ENCODE data around the gene DMD. TPM values are rescaled to one million over a fixed set of nuclear protein-coding genes. Genes with fewer than 3 reads are reported as not detected.

DMD gene
- total and polyA plus RNA-seq, 2 donors from 2014 or later, result 4.2 to 17.9 TPM

DNA sequence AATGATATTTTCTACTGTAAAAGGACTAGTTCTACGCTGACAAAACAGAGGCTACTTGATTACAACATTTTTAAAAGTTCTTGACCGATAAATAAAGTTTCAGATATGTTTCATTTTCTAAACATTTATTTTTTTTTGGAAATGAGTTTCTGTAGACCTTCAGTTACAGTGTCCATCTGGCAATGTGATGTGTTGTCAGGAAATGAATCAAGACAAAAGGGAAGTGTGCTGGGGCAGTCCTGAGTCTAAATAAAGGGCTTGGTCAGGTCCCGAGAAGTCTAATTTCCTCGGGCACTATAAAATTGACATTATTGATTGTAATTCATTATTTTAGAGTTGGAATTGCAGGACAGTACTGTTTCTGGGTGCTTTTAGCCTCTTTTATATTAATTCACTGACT, 2082.5 kb downstream of the DMD start:
- H3K36me3 ChIP-seq (ENCODE audit: control insufficient read depth in 2 of 3, insufficient read depth in 3 of 3, low read length in 3 of 3), result peaks cover 0 to 4% (median 0%) of the 10 kb centered on the region in 3 donors
- no peak overlapping the region for H3K27ac ChIP-seq (ENCODE audit: low read depth in 2 of 2, low read length in 2 of 2)
- DNase-seq (no peak), FAIRE-seq (peak; percentile 90)
- TF ChIP-seq, protein P1, sequence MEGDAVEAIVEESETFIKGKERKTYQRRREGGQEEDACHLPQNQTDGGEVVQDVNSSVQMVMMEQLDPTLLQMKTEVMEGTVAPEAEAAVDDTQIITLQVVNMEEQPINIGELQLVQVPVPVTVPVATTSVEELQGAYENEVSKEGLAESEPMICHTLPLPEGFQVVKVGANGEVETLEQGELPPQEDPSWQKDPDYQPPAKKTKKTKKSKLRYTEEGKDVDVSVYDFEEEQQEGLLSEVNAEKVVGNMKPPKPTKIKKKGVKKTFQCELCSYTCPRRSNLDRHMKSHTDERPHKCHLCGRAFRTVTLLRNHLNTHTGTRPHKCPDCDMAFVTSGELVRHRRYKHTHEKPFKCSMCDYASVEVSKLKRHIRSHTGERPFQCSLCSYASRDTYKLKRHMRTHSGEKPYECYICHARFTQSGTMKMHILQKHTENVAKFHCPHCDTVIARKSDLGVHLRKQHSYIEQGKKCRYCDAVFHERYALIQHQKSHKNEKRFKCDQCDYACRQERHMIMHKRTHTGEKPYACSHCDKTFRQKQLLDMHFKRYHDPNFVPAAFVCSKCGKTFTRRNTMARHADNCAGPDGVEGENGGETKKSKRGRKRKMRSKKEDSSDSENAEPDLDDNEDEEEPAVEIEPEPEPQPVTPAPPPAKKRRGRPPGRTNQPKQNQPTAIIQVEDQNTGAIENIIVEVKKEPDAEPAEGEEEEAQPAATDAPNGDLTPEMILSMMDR (IDR thresholded peaks at IDR 0.05; ENCODE audit: borderline replicate concordance, extremely low read depth, insufficient read depth), result no peak
- H3K9me3 ChIP-seq (ENCODE audit: control insufficient read depth in 2 of 3, insufficient read depth in 1 of 3, low read length in 3 of 3), result no peaks in the 10 kb centered on the region
- no peaks in the 10 kb centered on the region for H3K4me1 ChIP-seq (ENCODE audit: control insufficient read depth in 2 of 3, insufficient read depth in 2 of 3, low read depth in 1 of 3, low read length in 3 of 3)
- no peak overlapping the region for H3K4me3 ChIP-seq (ENCODE audit: low read length in 3 of 3)
- H3K27me3 ChIP-seq (ENCODE audit: control insufficient read depth, insufficient read depth, low read length), result no peaks in the 10 kb centered on the region
- intact Hi-C loops (cut with DNase I), result no loop called here
- H3K9ac ChIP-seq (ENCODE audit: low read length in 3 of 3), result no peak overlapping the region

DNA sequence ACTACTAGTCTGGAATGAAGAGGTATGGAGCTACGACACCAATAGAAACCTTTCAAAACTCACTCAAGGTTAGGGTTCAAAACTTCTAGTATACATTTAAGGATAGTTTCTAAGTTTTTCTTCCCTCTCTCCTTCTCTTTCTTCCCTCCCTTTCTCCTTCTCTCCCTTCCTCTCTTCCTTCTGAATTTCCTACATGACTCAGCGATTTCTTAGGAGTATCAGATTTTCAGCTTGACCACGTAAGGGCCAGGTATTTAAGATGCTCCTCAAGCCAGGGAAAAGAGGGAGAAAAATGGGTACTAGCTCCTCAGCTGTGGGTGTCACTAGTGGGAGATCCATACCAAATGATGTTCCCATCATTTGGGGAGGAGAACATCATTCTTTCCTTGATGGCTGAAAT, 2083.6 kb downstream of the DMD start:
- Histone ChIP-seq H3K9ac (ENCODE audit: low read length in 3 of 3) (no peak overlapping the region), H3K27ac (ENCODE audit: low read depth in 2 of 2, low read length in 2 of 2) (no peak overlapping the region), H3K9me3 (ENCODE audit: control insufficient read depth in 2 of 3, insufficient read depth in 1 of 3, low read length in 3 of 3) (no peaks in the 10 kb centered on the region), H3K27me3 (ENCODE audit: control insufficient read depth, insufficient read depth, low read length) (no peaks in the 10 kb centered on the region), H3K4me3 (ENCODE audit: low read length in 3 of 3) (no peak overlapping the region), H3K4me1 (ENCODE audit: control insufficient read depth in 2 of 3, insufficient read depth in 2 of 3, low read depth in 1 of 3, low read length in 3 of 3) (no peaks in the 10 kb centered on the region), H3K36me3 (ENCODE audit: control insufficient read depth in 2 of 3, insufficient read depth in 3 of 3, low read length in 3 of 3) (peaks cover 0 to 4% (median 0%) of the 10 kb centered on the region in 3 donors)
- DNase-seq, result no peak
- TF ChIP-seq, protein P1 (IDR thresholded peaks at IDR 0.05; ENCODE audit: borderline replicate concordance, extremely low read depth, insufficient read depth), result no peak
- FAIRE-seq, result no peak
- intact Hi-C loops (cut with DNase I), result no loop called here

DNA sequence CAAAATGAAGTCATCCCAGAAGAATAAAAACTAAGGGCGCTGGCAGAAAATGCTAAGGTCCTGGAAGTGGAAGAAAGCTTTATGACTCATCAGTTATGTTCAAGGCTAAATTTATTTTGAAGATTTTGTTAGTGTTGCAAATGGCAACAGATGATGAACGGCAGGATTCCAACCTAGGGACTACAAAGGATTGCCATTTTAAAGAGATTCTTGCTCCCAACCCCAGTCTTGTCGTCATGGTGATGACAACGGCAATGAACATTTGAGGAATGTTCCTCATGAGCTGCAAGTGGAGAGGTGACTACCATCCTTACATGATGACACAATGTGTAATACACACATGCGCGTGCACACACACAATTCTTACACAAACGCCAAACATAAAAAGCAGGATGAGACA, 2085.1 kb downstream of the DMD start:
- Histone ChIP-seq H3K36me3 (ENCODE audit: control insufficient read depth in 2 of 3, insufficient read depth in 3 of 3, low read length in 3 of 3) (no peaks in the 10 kb centered on the region), H3K9ac (ENCODE audit: low read length in 3 of 3) (no peak overlapping the region), H3K27me3 (ENCODE audit: control insufficient read depth, insufficient read depth, low read length) (no peaks in the 10 kb centered on the region), H3K4me3 (ENCODE audit: low read length in 3 of 3) (no peak overlapping the region), H3K9me3 (ENCODE audit: control insufficient read depth in 2 of 3, insufficient read depth in 1 of 3, low read length in 3 of 3) (no peaks in the 10 kb centered on the region), H3K27ac (ENCODE audit: low read depth in 2 of 2, low read length in 2 of 2) (no peak overlapping the region), H3K4me1 (ENCODE audit: control insufficient read depth in 2 of 3, insufficient read depth in 2 of 3, low read depth in 1 of 3, low read length in 3 of 3) (no peaks in the 10 kb centered on the region)
- DNase-seq, result no peak
- FAIRE-seq, result no peak
- TF ChIP-seq, protein P1 (IDR thresholded peaks at IDR 0.05; ENCODE audit: borderline replicate concordance, extremely low read depth, insufficient read depth), result no peak
- intact Hi-C loops (cut with DNase I), result no loop called here

DNA sequence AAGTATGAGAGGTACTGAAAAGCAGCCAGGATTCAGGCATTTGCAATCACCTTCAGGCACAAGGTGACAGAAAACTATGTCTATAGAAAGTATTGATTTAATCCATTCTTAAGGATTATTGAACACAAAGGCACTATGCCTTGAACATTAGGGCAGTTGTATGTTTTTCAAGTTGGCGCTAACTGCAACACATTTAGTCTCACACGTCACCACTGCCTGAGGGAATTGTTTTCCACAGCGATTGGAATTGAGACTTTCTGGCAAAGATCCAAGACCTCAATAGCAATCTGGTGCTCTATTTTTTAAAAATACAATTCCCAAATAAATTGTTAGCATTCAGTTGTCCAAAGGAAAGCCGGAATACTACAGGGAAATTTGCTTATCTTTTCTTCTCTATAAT, 2086.8 kb downstream of the DMD start:
- H3K4me3 ChIP-seq (ENCODE audit: low read length in 3 of 3), result no peak overlapping the region
- no peak overlapping the region for H3K9ac ChIP-seq (ENCODE audit: low read length in 3 of 3)
- H3K27me3 ChIP-seq (ENCODE audit: control insufficient read depth, insufficient read depth, low read length), result no peaks in the 10 kb centered on the region
- H3K9me3 ChIP-seq (ENCODE audit: control insufficient read depth in 2 of 3, insufficient read depth in 1 of 3, low read length in 3 of 3), result no peaks in the 10 kb centered on the region
- intact Hi-C loops (cut with DNase I), result no loop called here
- H3K4me1 ChIP-seq (ENCODE audit: control insufficient read depth in 2 of 3, insufficient read depth in 2 of 3, low read depth in 1 of 3, low read length in 3 of 3), result no peaks in the 10 kb centered on the region
- H3K27ac ChIP-seq (ENCODE audit: low read depth in 2 of 2, low read length in 2 of 2), result no peak overlapping the region
- peak; percentile 13 for FAIRE-seq
- no peaks in the 10 kb centered on the region for H3K36me3 ChIP-seq (ENCODE audit: control insufficient read depth in 2 of 3, insufficient read depth in 3 of 3, low read length in 3 of 3)
- TF ChIP-seq, protein P1 (IDR thresholded peaks at IDR 0.05; ENCODE audit: borderline replicate concordance, extremely low read depth, insufficient read depth), result no peak
- peak in 1 of 5 donors; percentile 5 for DNase-seq

Measured in kidney (tissue), 14 donors.